GM21576 (cell line): ENCODE data around the gene CFC1B.
"Not testable (repeated sequence)": the region's sequence is repeated elsewhere in the genome, so short reads cannot be mapped to it uniquely, and the experiment has no call there.

Experiments used
- ATAC-seq: cut with Tn5 transposase; IDR thresholded peaks from one replicate; pipeline ENCODE4 v1.9.1; 2021; ENCODE audit warnings: mild to moderate bottlenecking, moderate library complexity; ENCODE audit not compliant: unreplicated experiment

Gene CFC1B

DNA sequence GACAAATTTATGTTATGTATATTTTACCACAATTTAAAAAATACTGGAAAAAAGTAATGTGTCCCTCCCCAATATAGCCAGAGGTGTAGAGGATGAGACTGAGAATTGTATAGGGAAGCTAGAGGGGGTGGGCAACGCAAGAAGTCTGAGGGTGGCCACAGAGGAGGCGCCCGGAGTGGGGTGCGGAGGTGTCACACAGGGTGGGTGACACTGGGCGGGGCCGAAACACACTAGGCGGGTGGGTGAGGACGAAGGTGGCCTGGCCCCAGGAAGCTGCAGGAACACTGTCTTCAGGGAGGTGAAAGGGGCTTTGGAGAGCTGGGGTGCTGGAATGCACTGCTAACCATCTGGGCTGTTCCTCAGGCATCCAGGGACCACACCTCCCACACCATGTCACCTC, 35.4 kb downstream of the CFC1B start:
- ATAC-seq, result not testable (repeated sequence)

DNA sequence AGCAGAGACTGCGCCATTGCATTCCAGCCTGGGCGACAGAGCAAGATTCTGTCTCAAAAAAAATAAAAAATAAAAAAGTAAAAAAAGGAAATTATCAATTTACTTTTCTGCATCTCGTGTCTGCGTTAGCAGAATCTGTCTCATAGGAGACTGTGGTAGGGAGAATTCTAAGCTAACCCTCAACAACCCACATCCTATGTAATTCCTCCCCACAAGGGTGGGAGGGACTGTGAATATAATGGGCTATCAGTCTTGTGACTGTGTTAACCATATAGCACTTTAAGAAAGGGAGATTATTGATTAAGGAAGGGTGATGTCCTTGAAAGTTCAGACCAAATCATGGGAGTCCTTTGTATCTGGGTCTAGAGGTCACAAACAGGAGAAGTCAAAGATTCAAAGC, 45.1 kb downstream of the CFC1B start:
- ATAC-seq, result not testable (repeated sequence)

DNA sequence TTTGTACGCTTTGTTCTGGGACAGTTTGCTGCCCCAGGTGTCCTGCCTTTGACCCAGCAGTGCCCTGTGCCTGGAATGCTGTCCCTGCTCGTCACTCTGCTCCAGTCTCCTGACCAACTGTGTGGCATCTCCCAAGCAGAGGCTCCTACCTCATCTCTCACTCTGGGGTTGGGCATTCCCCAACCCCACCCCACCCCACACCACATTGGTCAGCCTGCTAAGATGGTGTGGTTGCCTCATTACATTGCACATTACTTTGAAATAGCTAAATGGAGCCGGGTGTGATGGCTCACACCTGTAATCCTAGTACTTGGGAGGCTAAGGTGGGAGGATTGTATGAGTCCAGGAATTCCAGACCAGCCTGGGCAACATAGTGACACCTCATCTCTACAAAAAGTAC, 50.9 kb downstream of the CFC1B start:
- ATAC-seq, result not testable (repeated sequence)

DNA sequence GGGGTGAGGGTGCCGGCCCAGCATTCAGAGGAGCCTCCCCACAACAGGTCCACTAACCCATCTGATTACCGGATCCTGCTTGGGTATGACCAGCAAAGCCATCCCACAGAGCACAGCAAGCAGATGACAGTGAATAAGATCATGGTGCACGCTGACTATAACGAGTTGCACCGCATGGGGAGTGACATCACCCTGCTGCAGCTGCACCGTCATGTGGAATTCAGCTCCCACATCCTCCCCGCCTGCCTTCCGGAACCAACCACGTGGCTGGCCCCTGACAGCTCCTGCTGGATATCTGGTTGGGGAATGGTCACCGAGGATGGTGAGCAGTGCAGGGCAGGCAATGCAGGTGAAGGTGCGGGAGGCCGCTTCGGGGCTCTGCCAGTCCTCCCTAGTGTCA, 53.2 kb downstream of the CFC1B start:
- ATAC-seq, result not testable (repeated sequence)

DNA sequence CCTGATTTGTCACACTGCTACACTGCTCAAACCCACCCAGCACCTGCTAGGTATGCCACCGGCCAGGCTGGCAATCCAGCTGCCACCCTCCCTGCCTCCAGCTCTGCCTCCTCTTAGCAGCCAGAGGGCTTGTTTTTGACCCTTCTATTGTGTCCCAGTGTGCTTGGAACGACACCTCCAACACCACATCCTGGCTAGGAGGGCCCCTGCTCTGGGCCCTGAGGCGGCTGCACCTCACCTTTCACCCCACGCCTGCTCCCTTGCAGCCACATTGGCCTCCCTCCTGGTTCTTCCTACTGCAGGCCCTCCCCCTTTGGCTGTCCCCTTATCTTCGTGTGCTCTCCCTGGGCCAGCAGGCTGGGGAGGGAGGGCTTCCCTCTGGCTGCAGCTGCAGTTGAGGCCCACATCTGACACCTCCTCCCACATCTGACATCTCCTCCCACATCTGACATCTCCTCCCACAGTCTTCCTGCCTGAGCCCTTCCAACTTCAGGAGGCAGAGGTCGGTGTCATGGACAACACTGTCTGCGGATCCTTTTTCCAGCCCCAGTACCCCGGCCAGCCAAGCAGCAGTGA, 55.3 kb downstream of the CFC1B start:
- not testable (repeated sequence) for ATAC-seq

DNA sequence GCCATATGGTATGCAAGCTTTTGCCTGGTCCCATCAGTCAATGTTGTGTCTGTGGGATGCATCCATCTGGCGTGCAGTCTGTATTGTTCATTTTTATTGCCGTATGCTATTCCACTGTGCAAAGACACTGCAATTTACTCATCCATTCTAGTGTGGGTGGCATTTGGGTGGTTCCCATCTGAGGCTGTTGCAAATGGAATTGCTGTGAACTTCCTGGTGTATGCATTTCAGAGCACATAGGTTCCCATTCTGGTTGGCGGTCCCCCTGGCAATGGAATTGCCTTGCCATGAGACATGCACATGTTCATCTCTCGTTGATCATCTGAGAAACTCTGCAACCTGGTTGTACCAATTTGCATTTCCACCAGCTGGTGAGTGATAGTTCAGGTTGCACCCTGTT, 56.5 kb downstream of the CFC1B start:
- not testable (repeated sequence) for ATAC-seq
